HuH-7 (cell line): ENCODE measurements around the gene CRIP2.
A peak's percentile ranks its signal among the peaks of the same experiment; 100 is the strongest.

ENCODE experiments used
- DNase-seq: peaks from one replicate; pipeline ENCODE4 v3.0.0; 2011; ENCODE audit warnings: low spot score

The CRIP2 gene

DNA sequence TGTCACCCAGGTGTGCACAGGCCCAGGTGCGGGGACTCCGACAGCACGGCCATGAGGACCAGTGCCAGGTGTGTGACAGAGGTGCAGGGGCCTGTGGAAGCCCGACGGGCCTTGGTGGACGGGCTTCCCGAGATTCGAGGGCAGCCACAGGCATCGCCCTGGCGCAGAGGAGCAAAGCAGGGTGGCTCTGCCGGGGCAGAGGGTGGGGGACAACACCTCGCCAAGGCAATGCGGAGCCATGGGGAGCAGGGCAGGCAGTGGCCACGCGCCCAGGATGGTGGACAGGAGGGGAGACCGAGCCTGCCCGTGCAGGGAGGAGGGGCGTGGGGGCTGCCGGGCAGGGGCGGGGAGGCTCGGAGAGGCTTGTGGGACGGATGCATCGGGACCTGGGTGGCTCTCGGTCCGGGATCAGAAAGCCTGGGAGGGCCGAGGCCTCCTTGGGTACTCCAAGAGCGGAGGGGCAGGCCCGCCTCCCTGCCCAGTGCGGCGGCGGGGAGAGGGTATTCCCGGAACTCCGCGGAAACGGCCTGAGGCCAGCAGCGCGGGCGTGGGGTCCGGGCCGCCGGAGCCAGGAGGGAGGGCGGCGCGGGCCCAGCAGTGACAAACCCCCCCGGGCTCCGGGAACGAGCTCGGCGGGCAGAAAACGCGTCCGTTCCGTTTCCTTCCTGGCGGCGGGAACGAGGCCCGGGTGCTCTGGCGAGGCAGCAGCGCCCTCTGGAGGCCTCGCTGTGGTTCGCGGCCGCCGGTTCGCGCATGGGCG is 53.4 kb downstream of the CRIP2 start:
- peak; percentile 87 for DNase-seq

DNA sequence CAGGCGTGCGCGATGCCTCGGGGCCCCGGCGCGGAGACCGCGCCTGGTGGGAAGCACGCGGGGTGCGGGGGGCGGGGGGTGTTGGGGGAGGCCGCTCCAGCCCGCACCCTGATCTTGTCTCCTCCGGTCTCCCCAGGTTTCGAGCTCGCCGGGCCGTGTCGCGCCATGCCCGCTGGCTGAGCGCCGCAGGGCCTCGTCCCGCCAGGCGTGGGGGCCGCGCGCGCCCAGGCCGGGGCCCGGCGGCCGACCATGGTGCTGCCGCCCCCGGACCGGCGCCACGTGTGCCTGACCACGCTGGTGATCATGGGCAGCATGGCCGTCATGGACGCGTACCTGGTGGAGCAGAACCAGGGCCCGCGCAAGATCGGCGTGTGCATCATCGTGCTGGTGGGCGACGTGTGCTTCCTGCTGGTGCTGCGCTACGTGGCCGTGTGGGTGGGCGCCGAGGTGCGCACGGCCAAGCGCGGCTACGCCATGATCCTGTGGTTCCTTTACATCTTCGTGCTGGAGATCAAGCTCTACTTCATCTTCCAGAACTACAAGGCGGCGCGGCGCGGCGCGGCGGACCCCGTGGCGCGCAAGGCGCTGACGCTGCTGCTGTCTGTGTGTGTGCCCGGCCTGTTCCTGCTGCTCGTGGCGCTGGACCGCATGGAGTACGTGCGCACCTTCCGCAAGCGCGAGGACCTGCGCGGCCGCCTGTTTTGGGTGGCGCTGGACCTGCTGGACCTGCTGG is 54.1 kb downstream of the CRIP2 start:
- DNase-seq, result no peak

DNA sequence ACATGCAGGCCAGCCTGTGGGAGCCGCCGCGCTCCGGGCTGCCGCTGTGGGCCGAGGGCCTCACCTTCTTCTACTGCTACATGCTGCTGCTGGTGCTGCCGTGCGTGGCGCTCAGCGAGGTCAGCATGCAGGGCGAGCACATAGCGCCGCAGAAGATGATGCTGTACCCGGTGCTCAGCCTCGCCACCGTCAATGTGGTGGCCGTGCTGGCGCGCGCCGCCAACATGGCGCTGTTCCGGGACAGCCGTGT is 54.6 kb downstream of the CRIP2 start:
- DNase-seq, result no peak
